Liver (tissue), 9 donors: ENCODE measurements around the gene KIF2C. TPM values are rescaled to one million over a fixed set of nuclear protein-coding genes. Genes with fewer than 3 reads are reported as not detected.

ENCODE experiments used
- DNase-seq: peaks from one replicate; pipeline ENCODE4 v3.0.0-alpha.2; 2017; ENCODE audit warnings: low spot score
- H3K27ac ChIP-seq, 2 donors: one replicate each; pipeline ENCODE4 v1.7.0; 2013; ENCODE audit warnings: inconsistent platforms in 2 of 2, low read length in 2 of 2, control low read depth in 1 of 2, low read depth in 1 of 2, mild to moderate bottlenecking in 1 of 2
- H3K27me3 ChIP-seq, 4 donors: one replicate each; pipeline versions ENCODE4 v1.6.1 to v1.7.0; 2013; ENCODE audit warnings: low read length in 3 of 4, inconsistent platforms in 1 of 4, mild to moderate bottlenecking in 1 of 4, moderate library complexity in 1 of 4; ENCODE audit not compliant: control insufficient read depth in 4 of 4, insufficient read depth in 4 of 4
- H3K36me3 ChIP-seq, 4 donors: one replicate each; pipeline versions ENCODE4 v1.6.1 to v1.7.0; 2013; ENCODE audit warnings: low read length in 3 of 4, mild to moderate bottlenecking in 3 of 4, low read depth in 1 of 4, moderate library complexity in 1 of 4; ENCODE audit not compliant: control insufficient read depth in 4 of 4, insufficient read depth in 3 of 4
- H3K4me1 ChIP-seq, 4 donors: one replicate each; pipeline versions ENCODE4 v1.6.1 to v1.7.0; 2013; ENCODE audit warnings: low read length in 3 of 4, mild to moderate bottlenecking in 3 of 4, moderate library complexity in 1 of 4; ENCODE audit not compliant: control insufficient read depth in 4 of 4, insufficient read depth in 4 of 4
- H3K4me3 ChIP-seq, 3 donors: one replicate each; pipeline versions ENCODE4 v1.6.1 to v1.7.0; 2013; ENCODE audit warnings: low read length in 3 of 3, control low read depth in 1 of 3, low read depth in 1 of 3, mild to moderate bottlenecking in 1 of 3
- H3K9ac ChIP-seq, 2 donors: one replicate each; pipeline ENCODE4 v1.7.0; 2013; ENCODE audit warnings: low read length in 2 of 2, mild to moderate bottlenecking in 2 of 2, moderate library complexity in 2 of 2, control low read depth in 1 of 2, low read depth in 1 of 2
- H3K9me3 ChIP-seq, 4 donors: one replicate each; pipeline versions ENCODE4 v1.6.1 to v1.7.0; 2013; ENCODE audit warnings: low read length in 3 of 4; ENCODE audit not compliant: control insufficient read depth in 4 of 4
- ATF3 ChIP-seq: IDR thresholded peaks from 2 replicates; pipeline ENCODE4 v1.6.1; 2016; ENCODE audit warnings: antibody characterized with exemption
- CTCF ChIP-seq: fragments of 150-350 bp; IDR thresholded peaks from 2 replicates; pipeline ENCODE4 v1.5.1; 2017; ENCODE audit warnings: improper control_type of control experiment, low read depth, low read length; ENCODE audit not compliant: missing input control
- EGR1 ChIP-seq, 2 donors: IDR thresholded peaks; 2 replicates each; pipeline ENCODE4 v1.6.1; 2016 to 2018; ENCODE audit warnings: antibody characterized with exemption in 2 of 2, low read depth in 2 of 2
- FOXA1 ChIP-seq: IDR thresholded peaks from 2 replicates; pipeline ENCODE4 v1.6.1; 2016; ENCODE audit warnings: antibody characterized with exemption
- FOXA2 ChIP-seq: IDR thresholded peaks from 2 replicates; pipeline ENCODE4 v1.6.1; 2016; ENCODE audit warnings: antibody characterized with exemption
- GABPA ChIP-seq, 2 donors: IDR thresholded peaks in 1 of 2; conservative IDR thresholded peaks in 1 of 2; 2 replicates each; pipeline ENCODE4 v1.6.1; 2016; ENCODE audit warnings: antibody characterized with exemption in 2 of 2, mild to moderate bottlenecking in 1 of 2, moderate library complexity in 1 of 2
- HNF4A ChIP-seq, 2 donors: conservative IDR thresholded peaks; 2 replicates each; pipeline ENCODE4 v1.6.1; 2016; ENCODE audit warnings: antibody characterized with exemption in 2 of 2, mild to moderate bottlenecking in 2 of 2
- HNF4G ChIP-seq: IDR thresholded peaks from 2 replicates; pipeline ENCODE4 v1.6.1; 2016; ENCODE audit warnings: antibody characterized with exemption
- JUND ChIP-seq, 2 donors: IDR thresholded peaks; 2 replicates each; pipeline ENCODE4 v1.6.1; 2016; ENCODE audit warnings: antibody characterized with exemption in 2 of 2
- NR2F2 ChIP-seq: IDR thresholded peaks from 2 replicates; pipeline ENCODE4 v1.6.1; 2016; ENCODE audit warnings: antibody characterized with exemption
- RAD21 ChIP-seq, 2 donors: IDR thresholded peaks; 2 replicates each; pipeline ENCODE4 v1.6.1; 2016; ENCODE audit warnings: antibody characterized with exemption in 2 of 2, mild to moderate bottlenecking in 2 of 2
- REST ChIP-seq: IDR thresholded peaks from 2 replicates; pipeline ENCODE4 v1.6.1; 2016; ENCODE audit warnings: antibody characterized with exemption, mild to moderate bottlenecking
- RXRA ChIP-seq, 2 donors: IDR thresholded peaks; 2 replicates each; pipeline ENCODE4 v1.6.1; 2017 to 2018; ENCODE audit warnings: antibody characterized with exemption in 2 of 2, mild to moderate bottlenecking in 1 of 2
- SP1 ChIP-seq: IDR thresholded peaks from 2 replicates; pipeline ENCODE4 v1.6.1; 2018; ENCODE audit warnings: antibody characterized with exemption, mild to moderate bottlenecking
- TAF1 ChIP-seq: conservative IDR thresholded peaks from 2 replicates; pipeline ENCODE4 v1.6.1; 2016; ENCODE audit warnings: antibody characterized with exemption, mild to moderate bottlenecking
- YY1 ChIP-seq: IDR thresholded peaks from 2 replicates; pipeline ENCODE4 v1.6.1; 2016; ENCODE audit warnings: antibody characterized with exemption, mild to moderate bottlenecking
- ZBTB33 ChIP-seq: IDR thresholded peaks from 2 replicates; pipeline ENCODE4 v1.6.1; 2016; ENCODE audit warnings: antibody characterized with exemption
- WGBS: extraction: QIAGEN DNeasy Blood & Tissue Kit; methylation state at CpG from one replicate; pipeline ENCODE4 v1.1.7; 2013; 5-methylcytosine and 5-hydroxymethylcytosine counted together
- polyA plus RNA-seq, 2 donors: library from polyadenylated mRNA; stranded (reverse) in 1 of 2; unstranded in 1 of 2; fragments of 200-250 nt in 1 of 2; fragments of >200 nt in 1 of 2; fragmentation: Nextera tagmentation in 1 of 2; extraction: Ambion mirVana in 1 of 2; gene quantifications; one replicate each; pipeline versions ENCODE4 v1.2.1 to v1.2.3, GENCODE V29; 2013 to 2015
- total RNA-seq, 2 donors: library from RNA; depleted of rRNA; stranded (reverse); fragments of >200 nt; gene quantifications; one replicate each; pipeline ENCODE4 v1.2.3, GENCODE V29; 2014
- TF ChIP-seq, protein P1 (sequence below): IDR thresholded peaks from 2 replicates; pipeline ENCODE4 v1.6.1; 2016; ENCODE audit warnings: antibody characterized with exemption
- donor health status: healthy.
- donor health status: healthy.
- donor health status: healthy.
- donor health status: healthy.
- donor health status: healthy.

KIF2C gene
- total and polyA plus RNA-seq, 4 donors: 0.17 to 26.7 (median 0.73) TPM

GRCh38 chr1:44808063-44808937 is 68.7 kb downstream of the KIF2C start, which contains the start of gene BTBD19:
BTBD19 (plus strand) TSS chr1:44808523; CDS start chr1:44808821, 298 bp downstream.
- TF ChIP-seq HNF4G (no peak), FOXA2 (no peak), HNF4A (conservative IDR thresholded peaks at IDR 0.05) (peak in 1 of 2 donors; percentile 67), ATF3 (no peak), RAD21 (IDR thresholded peaks at IDR 0.05) (no peak), SP1 (peak; percentile 6), JUND (IDR thresholded peaks at IDR 0.05) (no peak), EGR1 (IDR thresholded peaks at IDR 0.05; ENCODE audit: low read depth in 2 of 2) (peak in 1 of 2 donors; percentile 3), REST (no peak), YY1 (no peak), FOXA1 (no peak), TAF1 (no peak), RXRA (IDR thresholded peaks at IDR 0.05) (peak in 1 of 2 donors; percentile 72), NR2F2 (peak; percentile 88), CTCF (no peak), ZBTB33 (no peak), GABPA (IDR thresholded peaks at IDR 0.05 in 1 of 2, conservative IDR thresholded peaks at IDR 0.05 in 1 of 2) (no peak)
- TF ChIP-seq, protein P1, sequence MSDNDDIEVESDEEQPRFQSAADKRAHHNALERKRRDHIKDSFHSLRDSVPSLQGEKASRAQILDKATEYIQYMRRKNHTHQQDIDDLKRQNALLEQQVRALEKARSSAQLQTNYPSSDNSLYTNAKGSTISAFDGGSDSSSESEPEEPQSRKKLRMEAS: no peak
- peaks cover 0 to 8% (median 5%) of the 10 kb centered on the region in 4 donors for H3K36me3 ChIP-seq
- peaks cover 19 to 54% (median 43%) of the 10 kb centered on the region in 4 donors for H3K4me1 ChIP-seq

More at GRCh38 chr1:44808063-44808937, 68.7 kb downstream of the KIF2C start, which contains the start of gene BTBD19:
- peak; percentile 79 for DNase-seq
- 27% methylated on average over 23 of the region's 23 CpGs for WGBS
- H3K9me3 ChIP-seq: no peaks in the 10 kb centered on the region
- peak within 1 kb of the TSS; percentile 95 to 98 for H3K27ac ChIP-seq
- no peak within 1 kb of the TSS for H3K4me3 ChIP-seq
- H3K27me3 ChIP-seq: no peaks in the 10 kb centered on the region
- H3K9ac ChIP-seq: peak within 1 kb of the TSS; percentile 51 to 53
